Measurements from ENCODE around the gene BMP3. TPM values are rescaled to one million over a fixed set of nuclear protein-coding genes. Genes with fewer than 3 reads are reported as not detected.

Gene BMP3
- polyA plus RNA-seq, 6 donors from 2014 or later, result 0.86 to 3.0 (median 1.7) TPM

DNA sequence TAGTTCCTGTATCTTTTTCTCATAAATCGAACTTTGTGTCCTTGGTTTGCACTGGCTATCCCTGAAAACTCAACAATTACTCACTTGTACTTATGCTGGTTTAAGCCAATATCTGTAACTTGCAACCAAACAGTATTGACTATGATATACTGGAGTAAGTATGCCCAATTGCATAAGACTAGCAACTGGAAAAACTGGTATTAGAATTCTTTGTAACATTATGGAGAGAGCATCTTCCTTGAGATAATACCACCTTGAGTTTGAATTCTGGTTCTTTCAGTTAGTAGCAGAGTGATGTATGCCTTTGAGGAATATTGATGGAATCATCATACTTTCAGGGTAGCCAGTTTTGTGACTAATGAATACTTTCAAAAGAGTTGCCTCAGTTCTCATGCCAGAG lies 28.1 kb downstream of the BMP3 start:
- H3K27me3 Mint-ChIP-seq, result no peaks in the 10 kb centered on the region
- H3K36me3 Mint-ChIP-seq, result no peaks in the 10 kb centered on the region
- H3K9me3 Mint-ChIP-seq, result no peaks in the 10 kb centered on the region
- H3K4me1 Mint-ChIP-seq, result peaks cover 5 to 8% (median 5%) of the 10 kb centered on the region in 3 donors
- no peak for ATAC-seq (ENCODE audit: low read depth in 2 of 2)
- H3K4me3 Mint-ChIP-seq, result no peak overlapping the region
- no peak for DNase-seq
- H3K27ac Mint-ChIP-seq, result no peak overlapping the region

DNA sequence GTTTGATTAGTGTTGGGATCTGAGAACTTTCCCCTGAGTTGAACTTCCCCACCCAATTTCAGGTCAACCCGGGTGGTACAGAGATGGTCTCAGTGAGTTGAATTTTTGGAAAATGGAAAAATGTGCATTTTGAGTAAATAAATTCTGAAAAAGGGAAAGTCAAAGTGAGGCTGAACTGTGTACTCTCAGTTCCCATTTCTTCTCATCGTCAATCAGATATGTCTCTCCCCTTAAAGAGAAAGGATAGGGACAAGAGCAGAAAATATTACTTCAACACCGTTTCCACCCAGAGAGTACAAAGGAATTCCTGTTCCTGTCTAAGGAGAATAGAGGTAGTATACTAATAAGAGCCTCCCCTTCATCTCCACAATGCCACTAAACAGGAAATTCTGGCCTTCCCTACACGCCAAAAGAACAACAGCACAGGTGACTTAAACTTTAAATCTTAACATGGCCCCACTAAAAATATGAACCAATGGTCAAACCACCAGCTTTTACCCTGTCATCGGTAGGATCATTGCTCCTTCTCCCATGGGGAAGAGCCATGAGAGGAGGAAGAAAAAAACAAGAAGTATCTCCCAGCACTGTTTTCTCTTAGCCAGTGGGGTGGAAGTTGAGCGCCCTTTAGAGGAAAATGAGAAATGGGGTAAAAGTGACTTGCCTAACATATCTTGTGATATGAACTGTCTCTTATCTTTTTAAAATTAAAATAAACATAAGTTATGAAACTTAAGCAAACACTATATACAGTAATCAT lies 30.3 kb downstream of the BMP3 start:
- Mint-ChIP-seq H3K27ac (peak overlapping the region in 1 of 6 donors; percentile 9), H3K4me1 (peaks cover 5 to 8% (median 5%) of the 10 kb centered on the region in 3 donors), H3K36me3 (no peaks in the 10 kb centered on the region), H3K4me3 (no peak overlapping the region), H3K9me3 (no peaks in the 10 kb centered on the region), H3K27me3 (no peaks in the 10 kb centered on the region)
- peak in 1 of 2 donors; percentile 30 for ATAC-seq (ENCODE audit: low read depth in 2 of 2)
- no peak for DNase-seq

DNA sequence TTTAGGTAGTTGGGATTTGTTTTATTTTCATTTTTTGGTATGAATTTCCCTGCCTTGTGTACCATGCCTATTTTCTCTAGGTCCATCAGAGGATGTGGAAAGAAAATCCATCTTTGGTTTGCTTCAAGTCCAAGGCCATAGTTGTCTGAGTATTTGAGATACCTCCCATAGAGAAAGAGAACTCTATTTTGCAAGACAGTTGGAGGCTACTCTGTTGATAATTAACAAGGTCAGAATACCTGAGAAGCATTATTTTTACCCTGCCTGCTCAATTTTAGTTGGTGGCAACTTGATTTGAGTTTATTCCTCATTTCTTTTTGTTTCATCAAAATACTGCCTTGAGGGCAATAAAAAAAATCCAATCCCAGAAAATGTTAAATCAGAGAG lies 30.8 kb downstream of the BMP3 start:
- no peaks in the 10 kb centered on the region for H3K36me3 Mint-ChIP-seq
- DNase-seq (no peak), ATAC-seq (ENCODE audit: low read depth in 2 of 2) (no peak)
- no peaks in the 10 kb centered on the region for H3K27me3 Mint-ChIP-seq
- H3K4me1 Mint-ChIP-seq, result peaks cover 5 to 8% (median 5%) of the 10 kb centered on the region in 3 donors
- no peaks in the 10 kb centered on the region for H3K9me3 Mint-ChIP-seq
- H3K4me3 Mint-ChIP-seq, result no peak overlapping the region
- no peak overlapping the region for H3K27ac Mint-ChIP-seq

DNA sequence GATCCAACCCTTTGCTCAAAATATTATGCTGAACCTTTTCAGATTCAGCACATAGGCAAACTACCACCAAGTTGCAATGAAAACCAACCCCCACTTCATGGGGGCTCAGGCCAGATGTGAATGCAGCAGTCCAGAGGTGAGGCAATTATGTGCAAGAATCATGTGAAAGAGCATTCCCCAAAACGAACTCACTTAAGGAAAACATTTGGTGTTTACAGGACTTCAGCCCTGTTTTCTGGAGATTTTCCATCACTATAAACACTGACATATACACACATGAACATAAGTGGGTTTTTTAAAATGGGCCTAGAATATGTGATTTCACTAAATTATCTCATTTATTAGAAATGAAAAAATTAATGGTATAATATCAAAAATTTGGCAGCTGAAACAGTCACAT lies 31.5 kb downstream of the BMP3 start:
- ATAC-seq (ENCODE audit: low read depth in 2 of 2), result no peak
- Mint-ChIP-seq H3K36me3 (no peaks in the 10 kb centered on the region), H3K27me3 (no peaks in the 10 kb centered on the region), H3K9me3 (no peaks in the 10 kb centered on the region), H3K27ac (no peak overlapping the region), H3K4me3 (no peak overlapping the region), H3K4me1 (peaks cover 5 to 8% (median 5%) of the 10 kb centered on the region in 3 donors)
- DNase-seq, result no peak

DNA sequence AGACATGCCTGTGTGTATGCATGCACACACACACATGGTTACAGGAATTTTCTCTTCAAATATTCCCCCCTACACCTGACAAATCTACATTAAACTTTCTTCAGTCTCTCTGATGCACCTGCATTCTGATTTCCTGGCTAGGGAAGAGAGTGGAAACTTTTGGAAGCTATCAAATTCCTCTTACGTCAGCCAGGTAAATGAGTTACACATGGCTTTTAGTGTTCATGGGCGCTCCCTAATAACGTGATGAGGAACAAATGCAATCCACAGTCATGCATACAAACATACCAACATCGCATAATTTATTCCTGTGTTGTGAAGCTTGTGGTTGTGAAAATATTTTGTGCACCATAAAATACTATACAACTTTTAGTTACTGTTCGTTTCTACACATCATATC lies 34.9 kb downstream of the BMP3 start:
- no peak for DNase-seq
- no peak for ATAC-seq (ENCODE audit: low read depth in 2 of 2)
- Mint-ChIP-seq H3K4me1 (peaks cover 5 to 6% (median 5%) of the 10 kb centered on the region in 3 donors), H3K36me3 (no peaks in the 10 kb centered on the region), H3K27me3 (peaks cover 0 to 4% (median 0%) of the 10 kb centered on the region in 3 donors), H3K9me3 (no peaks in the 10 kb centered on the region), H3K4me3 (no peak overlapping the region), H3K27ac (no peak overlapping the region)

DNA sequence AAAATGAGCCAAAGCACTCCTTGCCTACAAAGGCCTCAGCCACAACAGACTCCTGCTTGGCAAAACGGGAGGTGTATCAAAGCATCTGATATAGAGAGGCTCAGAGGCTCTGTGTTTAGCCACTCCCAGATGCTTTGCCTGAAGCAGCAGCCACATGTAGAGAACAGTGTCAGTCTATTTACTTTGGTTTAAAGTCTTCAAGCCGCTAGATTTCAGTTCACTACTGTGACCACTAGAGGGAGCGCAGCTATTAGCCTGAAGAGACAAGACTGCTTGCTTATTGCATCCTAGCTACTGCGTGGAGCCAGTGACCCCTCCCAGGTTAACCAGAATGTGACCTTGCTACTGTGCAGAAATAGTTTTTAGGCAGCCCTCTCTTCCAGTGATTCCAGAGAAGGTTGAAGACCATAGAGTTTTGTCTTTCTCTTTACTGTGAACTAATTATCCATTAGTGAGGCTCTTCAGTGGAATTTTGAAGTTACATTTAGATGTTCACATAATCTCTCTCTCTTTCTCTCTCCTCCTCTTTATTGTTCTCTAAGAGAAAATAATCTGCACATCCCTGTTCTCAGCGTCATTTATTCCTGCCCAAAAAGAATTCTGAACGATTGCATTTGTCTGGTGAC lies 39.3 kb downstream of the BMP3 start:
- no peaks in the 10 kb centered on the region for H3K9me3 Mint-ChIP-seq
- no peaks in the 10 kb centered on the region for H3K36me3 Mint-ChIP-seq
- no peak overlapping the region for H3K4me3 Mint-ChIP-seq
- DNase-seq (peak; percentile 55), ATAC-seq (ENCODE audit: low read depth in 2 of 2) (peak; percentile 89 to 90)
- H3K27ac Mint-ChIP-seq, result peak overlapping the region in 2 of 6 donors; percentile 17 to 19
- peaks cover 0 to 9% (median 0%) of the 10 kb centered on the region in 3 donors for H3K27me3 Mint-ChIP-seq
- no peaks in the 10 kb centered on the region for H3K4me1 Mint-ChIP-seq

DNA sequence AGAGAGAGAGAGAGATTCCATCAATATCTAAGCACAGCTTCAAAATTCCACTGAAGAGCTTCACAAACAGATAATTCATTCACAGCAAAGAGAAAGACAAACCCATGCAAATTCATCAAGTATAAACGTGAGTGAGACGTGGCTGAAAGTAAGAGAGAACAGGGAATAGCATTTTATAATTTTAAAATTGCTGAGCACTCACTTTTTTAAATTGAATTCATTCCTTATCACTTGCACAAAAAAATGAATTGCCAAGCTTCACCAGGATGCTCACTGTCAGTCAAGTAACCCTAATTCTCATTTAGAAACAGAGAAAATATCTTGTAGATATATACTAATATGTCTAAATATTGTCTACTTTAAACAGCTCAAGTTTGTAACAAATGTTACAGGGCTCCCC lies 40.5 kb downstream of the BMP3 start:
- Mint-ChIP-seq H3K36me3 (no peaks in the 10 kb centered on the region), H3K4me1 (no peaks in the 10 kb centered on the region), H3K9me3 (no peaks in the 10 kb centered on the region), H3K4me3 (no peak overlapping the region), H3K27me3 (peaks cover 0 to 9% (median 0%) of the 10 kb centered on the region in 3 donors), H3K27ac (no peak overlapping the region)
- ATAC-seq (ENCODE audit: low read depth in 2 of 2) (no peak), DNase-seq (no peak)

DNA sequence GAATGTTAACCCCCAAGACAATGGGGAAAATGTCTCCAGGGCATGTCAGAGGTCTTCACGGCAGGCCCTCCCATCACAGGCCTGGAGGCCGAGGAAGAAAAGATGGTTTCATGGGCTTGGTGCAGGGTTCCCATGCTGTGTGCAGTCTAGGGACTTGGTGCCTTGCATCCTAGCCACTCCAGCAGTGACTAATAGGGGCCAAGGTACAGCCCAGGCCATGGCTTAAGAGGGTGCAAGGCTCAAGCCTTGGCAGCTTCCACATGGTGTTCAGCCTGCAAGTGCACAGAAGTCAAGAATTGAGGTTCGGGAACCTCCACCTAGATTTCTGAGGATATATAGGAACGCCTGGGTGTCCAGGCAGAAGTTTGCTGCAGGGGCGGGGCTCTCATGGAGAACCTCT lies 50.6 kb downstream of the BMP3 start:
- peaks cover 0 to 7% (median 4%) of the 10 kb centered on the region in 3 donors for H3K4me1 Mint-ChIP-seq

DNA sequence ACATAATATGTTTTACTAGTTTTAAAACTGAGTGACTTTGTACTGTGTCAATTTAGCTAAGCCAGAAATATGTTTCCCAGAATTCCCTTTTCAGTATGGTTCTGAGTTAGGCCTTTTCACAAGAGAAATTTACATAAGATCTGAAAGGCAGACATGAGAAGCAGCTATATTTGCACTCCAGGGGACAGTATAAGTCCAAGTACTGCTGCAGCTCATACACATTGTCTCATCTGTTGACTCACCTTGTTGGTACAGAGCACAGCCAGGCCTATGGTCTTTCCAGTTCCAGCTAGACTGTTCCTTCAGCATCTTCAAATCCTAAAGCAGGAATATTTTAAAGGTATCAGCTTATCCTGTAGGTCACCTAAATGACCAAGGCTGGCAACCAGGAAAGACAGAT lies 53.5 kb downstream of the BMP3 start:
- H3K27me3 Mint-ChIP-seq, result peaks cover 0 to 7% (median 0%) of the 10 kb centered on the region in 3 donors
- ATAC-seq (ENCODE audit: low read depth in 2 of 2) (no peak), DNase-seq (no peak)
- H3K27ac Mint-ChIP-seq, result no peak overlapping the region
- H3K4me3 Mint-ChIP-seq, result no peak overlapping the region
- peaks cover 0 to 8% of the 10 kb centered on the region in 2 donors for H3K36me3 Mint-ChIP-seq
- H3K4me1 Mint-ChIP-seq, result peaks cover 0 to 4% (median 4%) of the 10 kb centered on the region in 3 donors
- peaks cover 0 to 8% (median 4%) of the 10 kb centered on the region in 7 donors for H3K9me3 Mint-ChIP-seq

More for the DNA sequence above, 50.6 kb downstream of the BMP3 start:
- ATAC-seq (ENCODE audit: low read depth in 2 of 2) (no peak), DNase-seq (no peak)
- no peak overlapping the region for H3K27ac Mint-ChIP-seq
- peaks cover 0 to 8% (median 4%) of the 10 kb centered on the region in 7 donors for H3K9me3 Mint-ChIP-seq
- no peak overlapping the region for H3K4me3 Mint-ChIP-seq
- H3K27me3 Mint-ChIP-seq, result peaks cover 0 to 7% (median 0%) of the 10 kb centered on the region in 3 donors
- H3K36me3 Mint-ChIP-seq, result peaks cover 0 to 8% of the 10 kb centered on the region in 2 donors

DNA sequence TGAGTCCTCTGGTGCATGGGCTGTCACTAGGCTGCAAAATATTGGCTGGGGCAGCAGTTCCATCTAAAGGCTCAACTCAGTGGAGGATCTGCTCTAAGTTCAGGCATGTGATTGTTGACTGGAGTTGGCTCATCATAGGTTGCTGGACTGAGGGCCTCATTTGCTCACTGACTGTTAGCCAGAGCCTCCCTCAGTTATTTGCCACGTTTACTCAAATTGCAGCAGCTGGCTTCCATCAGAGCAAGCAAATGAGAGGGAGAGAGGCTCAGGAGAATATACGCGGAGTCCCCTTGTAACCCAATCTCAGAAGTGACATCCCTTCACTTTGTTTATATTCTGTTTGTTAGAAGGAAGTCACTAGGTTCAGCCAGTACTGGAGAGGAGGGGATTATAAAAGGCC lies 54.1 kb downstream of the BMP3 start:
- Mint-ChIP-seq H3K36me3 (peaks cover 0 to 8% of the 10 kb centered on the region in 2 donors), H3K27me3 (peaks cover 0 to 7% (median 0%) of the 10 kb centered on the region in 3 donors), H3K4me1 (peaks cover 0 to 4% (median 0%) of the 10 kb centered on the region in 3 donors), H3K27ac (no peak overlapping the region), H3K9me3 (peaks cover 0 to 8% (median 4%) of the 10 kb centered on the region in 7 donors), H3K4me3 (no peak overlapping the region)
- ATAC-seq (ENCODE audit: low read depth in 2 of 2) (no peak), DNase-seq (no peak)

DNA sequence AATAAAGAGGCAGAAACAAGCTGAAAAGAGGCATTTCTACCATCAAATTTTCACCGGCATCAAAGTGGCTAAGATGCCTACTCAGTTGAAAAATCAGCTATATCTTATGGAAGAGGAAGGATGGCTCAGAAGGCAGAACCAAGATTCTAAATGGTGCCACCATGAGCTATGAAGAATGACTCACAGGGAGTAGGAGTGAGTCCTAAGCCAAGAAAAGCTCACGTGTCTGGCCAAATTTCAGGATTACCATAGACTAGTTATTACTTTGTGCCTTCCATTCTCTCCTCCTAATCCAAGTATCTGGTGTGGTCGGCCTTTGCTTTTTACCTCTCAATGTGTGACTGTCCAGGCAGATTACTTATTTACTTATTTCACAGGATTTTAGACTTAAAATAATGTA lies 54.8 kb downstream of the BMP3 start:
- no peaks in the 10 kb centered on the region for H3K4me1 Mint-ChIP-seq
- peaks cover 0 to 1% (median 0%) of the 10 kb centered on the region in 3 donors for H3K27me3 Mint-ChIP-seq
- DNase-seq (no peak), ATAC-seq (ENCODE audit: low read depth in 2 of 2) (no peak)
- H3K27ac Mint-ChIP-seq, result no peak overlapping the region
- H3K36me3 Mint-ChIP-seq, result peaks cover 0 to 6% of the 10 kb centered on the region in 2 donors
- no peak overlapping the region for H3K4me3 Mint-ChIP-seq
- H3K9me3 Mint-ChIP-seq, result peaks cover 0 to 8% (median 3%) of the 10 kb centered on the region in 7 donors

DNA sequence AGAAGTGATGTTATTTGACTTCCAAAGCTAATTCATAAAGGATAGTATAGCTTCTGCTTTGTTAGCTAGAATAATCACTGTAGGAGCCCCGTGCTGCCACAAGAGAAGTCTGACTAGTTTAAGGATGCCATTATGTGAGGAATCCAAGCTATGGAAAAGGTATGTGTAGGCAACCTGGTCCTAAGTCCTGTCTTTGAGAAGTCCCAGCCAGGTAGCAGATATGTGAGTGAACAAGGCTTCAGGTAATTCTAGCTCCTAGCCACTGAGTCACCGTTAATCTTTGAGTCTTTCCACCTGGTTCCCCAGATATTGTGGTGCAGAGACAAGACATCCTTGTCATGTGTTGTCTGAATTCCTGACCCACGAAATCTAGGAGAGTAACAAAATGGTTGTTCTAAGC lies 55.5 kb downstream of the BMP3 start:
- peaks cover 0 to 8% (median 3%) of the 10 kb centered on the region in 7 donors for H3K9me3 Mint-ChIP-seq
- no peaks in the 10 kb centered on the region for H3K4me1 Mint-ChIP-seq
- DNase-seq (no peak), ATAC-seq (ENCODE audit: low read depth in 2 of 2) (no peak)
- no peaks in the 10 kb centered on the region for H3K27me3 Mint-ChIP-seq
- H3K36me3 Mint-ChIP-seq, result no peaks in the 10 kb centered on the region
- H3K4me3 Mint-ChIP-seq, result no peak overlapping the region
- no peak overlapping the region for H3K27ac Mint-ChIP-seq

DNA sequence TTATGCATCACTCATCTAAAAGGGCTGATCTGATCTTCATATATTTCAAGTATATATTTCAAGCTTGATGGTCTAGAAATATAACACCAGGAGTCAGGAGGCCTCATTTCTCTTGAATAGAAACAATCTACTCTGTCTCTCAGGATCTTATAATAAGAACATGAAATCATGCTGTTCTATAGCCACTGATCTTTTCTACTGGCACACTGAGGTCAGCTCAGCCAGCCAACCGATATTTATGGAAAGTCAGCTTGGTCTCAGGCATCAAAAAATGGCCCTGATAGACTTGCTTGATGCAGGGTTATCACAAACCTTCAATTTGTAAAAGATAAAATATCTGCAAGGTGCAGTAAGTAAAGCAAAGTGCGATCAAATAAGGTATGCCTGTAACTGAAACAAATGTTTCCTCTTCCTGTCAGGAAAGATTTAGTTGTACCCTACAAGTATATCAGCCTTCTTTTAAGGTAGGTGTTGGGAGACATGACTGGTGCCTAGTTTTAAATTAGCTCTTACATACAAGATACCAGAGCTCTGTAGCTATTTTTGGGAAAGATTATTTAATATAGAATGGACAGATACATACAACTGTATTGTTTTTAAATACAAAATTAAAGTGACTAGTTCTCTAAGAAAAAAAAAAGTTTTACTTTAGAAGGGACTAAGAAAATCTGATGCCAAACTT lies 63.4 kb downstream of the BMP3 start:
- no peaks in the 10 kb centered on the region for H3K36me3 Mint-ChIP-seq
- no peak for DNase-seq
- ATAC-seq (ENCODE audit: low read depth in 2 of 2), result no peak
- no peaks in the 10 kb centered on the region for H3K27me3 Mint-ChIP-seq
- H3K4me3 Mint-ChIP-seq, result no peak overlapping the region
- no peaks in the 10 kb centered on the region for H3K4me1 Mint-ChIP-seq
- H3K9me3 Mint-ChIP-seq, result no peaks in the 10 kb centered on the region
- H3K27ac Mint-ChIP-seq, result no peak overlapping the region

DNA sequence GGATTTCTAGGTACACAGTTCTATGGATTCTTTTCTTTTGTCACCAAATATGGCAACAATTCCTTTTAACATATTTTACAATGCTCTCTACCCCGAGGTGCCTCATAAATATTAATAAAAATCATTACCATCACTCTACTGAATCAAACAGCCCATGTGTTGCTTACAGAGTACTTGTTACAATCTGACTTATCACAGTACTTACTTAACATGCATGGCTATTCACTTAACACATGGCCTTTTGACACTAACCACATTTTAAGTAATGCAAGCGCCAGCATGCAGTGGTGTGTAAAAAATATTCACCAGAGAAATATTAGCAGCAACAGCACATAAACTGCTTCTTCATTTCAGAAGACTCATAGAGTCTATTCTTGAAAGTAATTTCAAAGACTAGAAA lies 64.9 kb downstream of the BMP3 start:
- Mint-ChIP-seq H3K9me3 (no peaks in the 10 kb centered on the region), H3K27me3 (no peaks in the 10 kb centered on the region), H3K4me1 (no peaks in the 10 kb centered on the region), H3K27ac (no peak overlapping the region), H3K4me3 (no peak overlapping the region), H3K36me3 (no peaks in the 10 kb centered on the region)
- ATAC-seq (ENCODE audit: low read depth in 2 of 2) (no peak), DNase-seq (no peak)

Measured in naive B cell (primary cell).